GM19025 (cell line): ENCODE data around the gene INPP4B.

ENCODE experiments used
- ATAC-seq: cut with Tn5 transposase; IDR thresholded peaks from one replicate; pipeline ENCODE4 v1.9.1; 2021; ENCODE audit warnings: mild to moderate bottlenecking, low read depth, moderate library complexity; ENCODE audit not compliant: unreplicated experiment

INPP4B gene

GRCh38 chr4:142194905-142195304 lies 651.2 kb downstream of the INPP4B start:
- no peak for ATAC-seq

- no peak for ATAC-seq
Observed at GRCh38 chr4:142191901-142192300, 654.2 kb downstream of the INPP4B start.

GRCh38 chr4:142181021-142181420 lies 665.1 kb downstream of the INPP4B start:
- ATAC-seq, result no peak

- ATAC-seq, result no peak
Observed at GRCh38 chr4:142169216-142169615, 676.9 kb downstream of the INPP4B start.

- no peak for ATAC-seq
Observed at GRCh38 chr4:142168181-142168580, 677.9 kb downstream of the INPP4B start.

GRCh38 chr4:142164767-142165500 lies 681.2 kb downstream of the INPP4B start:
- ATAC-seq, result no peak

GRCh38 chr4:142161086-142161485 lies 685.0 kb downstream of the INPP4B start:
- no peak for ATAC-seq

GRCh38 chr4:142160509-142160908 lies 685.6 kb downstream of the INPP4B start:
- ATAC-seq, result no peak

- ATAC-seq, result no peak
Observed at GRCh38 chr4:142158980-142159379, 687.1 kb downstream of the INPP4B start.

- ATAC-seq, result no peak
Observed at GRCh38 chr4:142156256-142156655, 689.8 kb downstream of the INPP4B start.

- no peak for ATAC-seq
Observed at GRCh38 chr4:142155347-142155746, 690.8 kb downstream of the INPP4B start.

GRCh38 chr4:142150483-142150882 lies 695.6 kb downstream of the INPP4B start:
- no peak for ATAC-seq

- no peak for ATAC-seq
Observed at GRCh38 chr4:142144813-142145212, 701.3 kb downstream of the INPP4B start.

GRCh38 chr4:142142366-142143054 lies 703.6 kb downstream of the INPP4B start:
- ATAC-seq, result no peak

- no peak for ATAC-seq
Observed at GRCh38 chr4:142141224-142141623, 704.9 kb downstream of the INPP4B start.

- no peak for ATAC-seq
Observed at GRCh38 chr4:142130666-142131065, 715.4 kb downstream of the INPP4B start.

GRCh38 chr4:142129931-142130330 lies 716.2 kb downstream of the INPP4B start:
- no peak for ATAC-seq

GRCh38 chr4:142129473-142129872 lies 716.6 kb downstream of the INPP4B start:
- no peak for ATAC-seq

GRCh38 chr4:142128529-142128928 lies 717.6 kb downstream of the INPP4B start:
- ATAC-seq, result no peak

GRCh38 chr4:142126890-142127497 lies 719.1 kb downstream of the INPP4B start:
- ATAC-seq, result peak; percentile 68

- ATAC-seq, result no peak
Observed at GRCh38 chr4:142124874-142125273, 721.2 kb downstream of the INPP4B start.
